DND-41 (cell line): Measurements from ENCODE around the gene DCANP1.

ENCODE experiments used
- ATAC-seq: fragments of 200-7000 bp; cut with Tn5 transposase; 3 replicates; pipeline ENCODE4 v1.9.1; 2021; ENCODE audit warnings: low read depth; ENCODE audit not compliant: insufficient read depth
- DNase-seq: peaks from one replicate; pipeline ENCODE4 v3.0.0-alpha.2; 2020
- H2AFZ ChIP-seq: 2 replicates; pipeline ENCODE4 v1.6.0; 2012; ENCODE audit warnings: low read depth, low read length
- H3K27ac ChIP-seq: 2 replicates; pipeline ENCODE4 v1.5.1; 2012; ENCODE audit warnings: low read length, inconsistent platforms
- H3K27me3 ChIP-seq: fragments of 200-600 bp; sonication (generic); 2 replicates; pipeline ENCODE4 v1.6.0; 2012; ENCODE audit warnings: low read length, mild to moderate bottlenecking, inconsistent platforms; ENCODE audit not compliant: insufficient read depth, poor library complexity
- H3K36me3 ChIP-seq: 2 replicates; pipeline ENCODE4 v1.5.1; 2012; ENCODE audit warnings: low read length, inconsistent platforms; ENCODE audit not compliant: insufficient read depth
- H3K4me1 ChIP-seq: 2 replicates; pipeline ENCODE4 v1.5.1; 2012; ENCODE audit warnings: mild to moderate bottlenecking, low read length; ENCODE audit not compliant: insufficient read depth
- H3K4me2 ChIP-seq: 2 replicates; pipeline ENCODE4 v1.6.0; 2012; ENCODE audit warnings: mild to moderate bottlenecking, moderate library complexity, low read length, inconsistent platforms; ENCODE audit not compliant: insufficient read depth
- H3K4me3 ChIP-seq, 2 experiments: fragments of 200-600 bp in 1 of 2; shearing (Covaris generic) in 1 of 2; 2 replicates each; pipeline ENCODE4 v1.5.1; 2012 to 2016; ENCODE audit warnings: inconsistent platforms in 2 of 2, low read length in 2 of 2, mild to moderate bottlenecking in 2 of 2, low read depth in 1 of 2, moderate library complexity in 1 of 2
- H3K79me2 ChIP-seq: 2 replicates; pipeline ENCODE4 v1.6.0; 2012; ENCODE audit warnings: low read length, inconsistent platforms; ENCODE audit not compliant: insufficient read depth
- H3K9ac ChIP-seq: 2 replicates; pipeline ENCODE4 v1.6.0; 2012; ENCODE audit warnings: low read depth, mild to moderate bottlenecking, inconsistent platforms, low read length, moderate library complexity
- H3K9me3 ChIP-seq: 2 replicates; pipeline ENCODE4 v1.5.1; 2012; ENCODE audit warnings: low read length, moderate library complexity, mild to moderate bottlenecking, inconsistent platforms; ENCODE audit not compliant: insufficient read depth, severe bottlenecking
- H4K20me1 ChIP-seq: 2 replicates; pipeline ENCODE4 v1.6.0; 2012; ENCODE audit warnings: low read length; ENCODE audit not compliant: insufficient read depth
- EZH2 ChIP-seq: IDR thresholded peaks from 3 replicates; pipeline ENCODE4 v1.6.1; 2012; ENCODE audit warnings: borderline replicate concordance, low read depth, mild to moderate bottlenecking, moderate library complexity, low read length, inconsistent platforms; ENCODE audit not compliant: severe bottlenecking
- TF ChIP-seq, protein P1 (sequence below): IDR thresholded peaks from 2 replicates; pipeline ENCODE4 v1.5.1; 2012; ENCODE audit warnings: borderline replicate concordance, low read length, moderate library complexity, mild to moderate bottlenecking; ENCODE audit not compliant: poor library complexity, severe bottlenecking; ENCODE audit errors: extremely low read depth

DCANP1 gene

DNA sequence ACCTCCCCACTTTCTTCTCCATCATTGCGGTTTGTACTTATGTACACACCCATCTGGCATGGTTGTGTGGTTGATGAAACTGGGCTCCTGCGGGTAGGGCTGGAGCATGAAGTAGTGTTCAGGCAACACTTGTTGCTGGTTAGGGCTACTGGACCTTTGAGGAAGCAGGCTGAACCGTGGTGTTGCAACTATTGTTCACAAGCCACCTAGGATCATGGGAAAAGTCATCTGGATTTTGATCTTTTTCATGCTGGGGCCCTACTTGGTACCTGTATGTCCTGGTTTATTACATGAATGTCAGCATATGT is 45.1 kb upstream of the DCANP1 start:
- Histone ChIP-seq H3K9ac (no peak overlapping the region), H3K79me2 (no peaks in the 10 kb centered on the region), H3K4me2 (no peak overlapping the region), H2AFZ (no peak overlapping the region), H3K27ac (no peak overlapping the region), H3K27me3 (peaks cover 15% of the 10 kb centered on the region), H3K4me1 (no peaks in the 10 kb centered on the region), H3K4me3 (no peak overlapping the region), H3K9me3 (no peaks in the 10 kb centered on the region), H3K36me3 (no peaks in the 10 kb centered on the region), H4K20me1 (no peaks in the 10 kb centered on the region; the same call in 1 of the 2 replicates)
- ATAC-seq (no peak), DNase-seq (no peak)
- TF ChIP-seq EZH2, result no peak
- TF ChIP-seq, protein P1, sequence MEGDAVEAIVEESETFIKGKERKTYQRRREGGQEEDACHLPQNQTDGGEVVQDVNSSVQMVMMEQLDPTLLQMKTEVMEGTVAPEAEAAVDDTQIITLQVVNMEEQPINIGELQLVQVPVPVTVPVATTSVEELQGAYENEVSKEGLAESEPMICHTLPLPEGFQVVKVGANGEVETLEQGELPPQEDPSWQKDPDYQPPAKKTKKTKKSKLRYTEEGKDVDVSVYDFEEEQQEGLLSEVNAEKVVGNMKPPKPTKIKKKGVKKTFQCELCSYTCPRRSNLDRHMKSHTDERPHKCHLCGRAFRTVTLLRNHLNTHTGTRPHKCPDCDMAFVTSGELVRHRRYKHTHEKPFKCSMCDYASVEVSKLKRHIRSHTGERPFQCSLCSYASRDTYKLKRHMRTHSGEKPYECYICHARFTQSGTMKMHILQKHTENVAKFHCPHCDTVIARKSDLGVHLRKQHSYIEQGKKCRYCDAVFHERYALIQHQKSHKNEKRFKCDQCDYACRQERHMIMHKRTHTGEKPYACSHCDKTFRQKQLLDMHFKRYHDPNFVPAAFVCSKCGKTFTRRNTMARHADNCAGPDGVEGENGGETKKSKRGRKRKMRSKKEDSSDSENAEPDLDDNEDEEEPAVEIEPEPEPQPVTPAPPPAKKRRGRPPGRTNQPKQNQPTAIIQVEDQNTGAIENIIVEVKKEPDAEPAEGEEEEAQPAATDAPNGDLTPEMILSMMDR, result no peak

DNA sequence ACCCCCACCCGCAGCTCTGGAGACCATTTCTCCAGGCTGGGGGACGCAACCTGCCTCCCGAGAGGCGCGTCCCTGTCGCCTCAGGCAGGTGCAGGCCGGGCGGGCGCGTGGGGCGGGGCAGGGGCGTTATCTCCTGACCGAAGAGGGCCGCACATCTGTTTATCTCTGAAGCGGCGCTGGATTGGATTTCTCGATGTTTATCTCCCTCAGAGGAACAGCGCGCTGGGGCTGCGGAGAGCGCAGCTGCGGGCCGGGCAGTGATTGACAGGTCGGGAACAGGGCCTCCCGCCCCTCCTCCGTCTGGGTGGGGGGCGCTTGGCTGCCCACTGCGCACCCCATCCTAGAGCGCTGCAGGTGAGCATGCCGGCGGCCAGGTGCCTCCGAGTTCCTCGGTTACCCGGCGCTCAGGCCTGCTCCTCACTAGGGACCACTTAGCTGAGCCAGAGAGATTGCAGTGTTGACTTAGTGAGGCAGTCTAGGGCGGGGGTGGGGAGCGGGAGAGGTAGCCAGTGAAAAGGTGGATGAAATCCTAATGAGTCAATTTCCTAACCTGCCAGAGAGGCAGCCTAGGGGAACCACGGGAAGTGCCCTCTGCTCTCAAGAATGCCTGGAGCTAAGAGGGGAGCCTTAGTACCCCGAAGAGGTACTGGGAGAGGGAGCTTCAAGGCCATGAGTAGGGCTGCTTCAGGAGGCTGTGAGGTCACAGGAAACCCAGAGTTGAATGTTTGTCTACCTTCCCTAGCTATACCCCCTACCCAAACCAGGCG is 44.6 kb upstream of the DCANP1 start:
- Histone ChIP-seq H2AFZ (no peak overlapping the region), H3K9ac (no peak overlapping the region), H3K4me2 (no peak overlapping the region), H3K4me1 (no peaks in the 10 kb centered on the region), H3K79me2 (no peaks in the 10 kb centered on the region), H3K36me3 (no peaks in the 10 kb centered on the region), H3K9me3 (no peaks in the 10 kb centered on the region), H4K20me1 (no peaks in the 10 kb centered on the region; the same call in 1 of the 2 replicates), H3K27me3 (peaks cover 10% of the 10 kb centered on the region), H3K4me3 (no peak overlapping the region), H3K27ac (no peak overlapping the region)
- ATAC-seq, result no peak
- TF ChIP-seq EZH2, result no peak
- TF ChIP-seq, protein P1, result no peak
- DNase-seq, result no peak

DNA sequence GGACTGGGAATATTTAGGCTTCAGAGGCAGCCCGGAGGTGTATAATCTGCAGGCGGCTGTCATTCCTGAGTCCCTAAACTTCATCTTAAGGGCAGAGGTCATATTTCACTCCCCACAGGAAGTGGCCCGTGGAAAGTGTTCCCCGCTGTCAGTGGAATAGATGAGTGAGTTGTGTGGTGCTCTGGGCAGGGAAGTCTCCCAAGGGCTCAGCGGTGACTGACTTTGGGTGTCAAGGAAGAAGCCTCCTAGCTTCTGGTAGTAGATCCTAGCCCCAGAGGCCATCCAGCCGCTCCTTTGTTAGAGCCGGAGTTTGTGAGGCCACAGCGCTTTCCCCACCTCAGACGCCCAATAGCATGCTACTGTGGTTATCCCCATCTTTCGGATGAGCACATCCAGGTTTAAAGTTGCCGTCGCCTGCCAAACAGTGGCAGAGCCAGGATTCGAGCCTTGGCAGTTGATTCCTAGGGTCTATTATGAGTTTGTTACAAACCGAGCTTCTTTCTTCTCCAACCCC is 43.9 kb upstream of the DCANP1 start:
- Histone ChIP-seq H3K4me2 (no peak overlapping the region), H3K27ac (no peak overlapping the region), H3K79me2 (no peaks in the 10 kb centered on the region), H3K4me1 (no peaks in the 10 kb centered on the region), H4K20me1 (no peaks in the 10 kb centered on the region), H3K4me3 (no peak overlapping the region), H3K9me3 (no peaks in the 10 kb centered on the region), H3K9ac (no peak overlapping the region), H3K27me3 (peaks cover 8% of the 10 kb centered on the region), H3K36me3 (no peaks in the 10 kb centered on the region), H2AFZ (no peak overlapping the region)
- TF ChIP-seq, protein P1, result no peak
- TF ChIP-seq EZH2, result no peak
- DNase-seq (no peak), ATAC-seq (no peak)
